ENCODE measurements around the gene THUMPD2. TPM values are rescaled to one million over a fixed set of nuclear protein-coding genes. Genes with fewer than 3 reads are reported as not detected.

Gene THUMPD2
- total RNA-seq, 3 donors from 2014 or later (not counting 1 experiment from before 2014, with no cell fraction given) = 12.7 to 17.8 (median 13.4) TPM

- H3K36me3 ChIP-seq (ENCODE audit: control insufficient read depth, insufficient read depth, low read length) = peaks cover 38% of the 10 kb centered on the region
- H3K27me3 Mint-ChIP-seq (ENCODE audit: low read depth in 2 of 2) = no peaks in the 10 kb centered on the region
- H3K27ac ChIP-seq (ENCODE audit: low read length) = no peak overlapping the region
- intact Hi-C loops (cut with micrococcal nuclease) = no loop called here
- DNase-seq = no peak
- no peaks in the 10 kb centered on the region for H3K36me3 Mint-ChIP-seq
- TF ChIP-seq CTCF (IDR thresholded peaks at IDR 0.05) = no peak
- H3K27me3 ChIP-seq (ENCODE audit: control insufficient read depth, insufficient read depth, low read length) = no peaks in the 10 kb centered on the region
- H3K9me3 Mint-ChIP-seq = no peaks in the 10 kb centered on the region
- WGBS (ENCODE audit: insufficient coverage) = 62% methylated on average over 1 of the region's 1 CpG
- no peak overlapping the region for H3K27ac Mint-ChIP-seq
- no peaks in the 10 kb centered on the region for H3K9me3 ChIP-seq (ENCODE audit: control insufficient read depth, insufficient read depth, low read length)
- no peaks in the 10 kb centered on the region for H3K4me1 ChIP-seq (ENCODE audit: control insufficient read depth, insufficient read depth, low read length)
- H3K4me3 ChIP-seq (ENCODE audit: low read length) = no peak overlapping the region
- peaks cover 0 to 5% of the 10 kb centered on the region in 2 donors for H3K4me1 Mint-ChIP-seq
- H3K4me3 Mint-ChIP-seq = no peak overlapping the region
- no peak for ATAC-seq
Observed at GRCh38 chr2:39743269-39743776, 35.7 kb downstream of the THUMPD2 start.

DNA sequence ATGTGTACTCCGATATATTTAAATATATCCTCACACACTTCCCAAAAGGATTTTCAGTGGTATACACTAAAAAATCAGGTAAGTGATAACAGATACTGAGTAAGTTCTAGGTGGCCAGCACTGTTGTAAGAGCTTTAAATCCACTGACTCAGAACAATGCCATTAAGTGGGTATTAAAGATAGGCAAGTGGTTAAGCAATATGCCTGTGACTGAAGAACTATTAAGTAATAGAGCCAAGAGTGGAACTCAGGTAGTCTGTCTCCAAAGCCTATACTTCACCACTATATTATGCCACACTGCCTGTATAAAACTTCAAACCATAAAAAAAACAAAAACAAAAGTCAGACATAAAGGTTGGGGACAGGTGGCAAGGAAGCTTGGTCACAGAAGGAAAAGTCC, 37.2 kb downstream of the THUMPD2 start:
- ATAC-seq = no peak
- peaks cover 7% of the 10 kb centered on the region for H3K36me3 Mint-ChIP-seq
- H3K9me3 Mint-ChIP-seq = no peaks in the 10 kb centered on the region
- no peak overlapping the region for H3K4me3 Mint-ChIP-seq
- intact Hi-C loops (cut with micrococcal nuclease) = no loop called here
- peaks cover 0 to 5% of the 10 kb centered on the region in 2 donors for H3K4me1 Mint-ChIP-seq
- H3K27ac Mint-ChIP-seq = no peak overlapping the region
- WGBS (ENCODE audit: insufficient coverage) = no CpG with 5 or more reads among the region's 1 CpG
- H3K4me3 ChIP-seq (ENCODE audit: low read length) = no peak overlapping the region
- H3K36me3 ChIP-seq (ENCODE audit: control insufficient read depth, insufficient read depth, low read length) = peaks cover 38% of the 10 kb centered on the region
- TF ChIP-seq CTCF (IDR thresholded peaks at IDR 0.05) = no peak
- H3K27ac ChIP-seq (ENCODE audit: low read length) = no peak overlapping the region
- H3K4me1 ChIP-seq (ENCODE audit: control insufficient read depth, insufficient read depth, low read length) = no peaks in the 10 kb centered on the region
- H3K9me3 ChIP-seq (ENCODE audit: control insufficient read depth, insufficient read depth, low read length) = no peaks in the 10 kb centered on the region
- H3K27me3 Mint-ChIP-seq (ENCODE audit: low read depth in 2 of 2) = no peaks in the 10 kb centered on the region
- H3K27me3 ChIP-seq (ENCODE audit: control insufficient read depth, insufficient read depth, low read length) = no peaks in the 10 kb centered on the region
- DNase-seq = no peak

- H3K27me3 Mint-ChIP-seq (ENCODE audit: low read depth in 2 of 2) = no peaks in the 10 kb centered on the region
- Histone ChIP-seq H3K27ac (ENCODE audit: low read length) (no peak overlapping the region), H3K36me3 (ENCODE audit: control insufficient read depth, insufficient read depth, low read length) (peaks cover 51% of the 10 kb centered on the region), H3K27me3 (ENCODE audit: control insufficient read depth, insufficient read depth, low read length) (no peaks in the 10 kb centered on the region), H3K4me3 (ENCODE audit: low read length) (no peak overlapping the region), H3K9me3 (ENCODE audit: control insufficient read depth, insufficient read depth, low read length) (no peaks in the 10 kb centered on the region), H3K4me1 (ENCODE audit: control insufficient read depth, insufficient read depth, low read length) (no peaks in the 10 kb centered on the region)
- H3K36me3 Mint-ChIP-seq = peaks cover 7% of the 10 kb centered on the region
- H3K27ac Mint-ChIP-seq = no peak overlapping the region
- peaks cover 0 to 14% of the 10 kb centered on the region in 2 donors for H3K4me1 Mint-ChIP-seq
- WGBS (ENCODE audit: insufficient coverage) = 94% methylated on average over 5 of the region's 5 CpGs
- no peaks in the 10 kb centered on the region for H3K9me3 Mint-ChIP-seq
- no peak overlapping the region for H3K4me3 Mint-ChIP-seq
- intact Hi-C loops (cut with micrococcal nuclease) = no loop called here
- TF ChIP-seq CTCF (IDR thresholded peaks at IDR 0.05) = no peak
- DNase-seq = no peak
- no peak for ATAC-seq
Observed at GRCh38 chr2:39739386-39739785, 39.7 kb downstream of the THUMPD2 start.

- Histone ChIP-seq H3K9me3 (ENCODE audit: control insufficient read depth, insufficient read depth, low read length) (no peaks in the 10 kb centered on the region), H3K36me3 (ENCODE audit: control insufficient read depth, insufficient read depth, low read length) (peaks cover 47% of the 10 kb centered on the region)
Observed at GRCh38 chr2:39738936-39739335, 40.1 kb downstream of the THUMPD2 start.

More at GRCh38 chr2:39738936-39739335, 40.1 kb downstream of the THUMPD2 start:
- Mint-ChIP-seq H3K36me3 (peaks cover 7% of the 10 kb centered on the region), H3K27ac (no peak overlapping the region), H3K27me3 (ENCODE audit: low read depth in 2 of 2) (no peaks in the 10 kb centered on the region), H3K9me3 (no peaks in the 10 kb centered on the region), H3K4me1 (peaks cover 0 to 17% of the 10 kb centered on the region in 2 donors), H3K4me3 (no peak overlapping the region)
- intact Hi-C loops (cut with micrococcal nuclease) = no loop called here
- ATAC-seq (no peak), DNase-seq (no peak)
- Histone ChIP-seq H3K4me1 (ENCODE audit: control insufficient read depth, insufficient read depth, low read length) (no peaks in the 10 kb centered on the region), H3K27me3 (ENCODE audit: control insufficient read depth, insufficient read depth, low read length) (no peaks in the 10 kb centered on the region), H3K27ac (ENCODE audit: low read length) (no peak overlapping the region), H3K4me3 (ENCODE audit: low read length) (no peak overlapping the region)
- 94% methylated on average over 2 of the region's 2 CpGs for WGBS (ENCODE audit: insufficient coverage)
- no peak for TF ChIP-seq CTCF (IDR thresholded peaks at IDR 0.05)

Data from natural killer cell (primary cell).